HepG2 (cell line): Measurements from ENCODE around the gene KLF6. TPM values are rescaled to one million over a fixed set of nuclear protein-coding genes. Genes with fewer than 3 reads are reported as not detected.

Experiments used
- GLI4 ChIP-seq: sonication (generic); formaldehyde crosslinking; IDR thresholded peaks from 2 replicates; pipeline ENCODE4 v1.5.1; 2020; ENCODE audit warnings: missing genetic modification reagents, mild to moderate bottlenecking, moderate library complexity, borderline replicate concordance
- HHEX ChIP-seq: IDR thresholded peaks from 2 replicates; pipeline ENCODE4 v1.6.1; 2016; ENCODE audit warnings: control low read depth
- HIVEP1 ChIP-seq: sonication (generic); formaldehyde crosslinking; IDR thresholded peaks from 2 replicates; pipeline ENCODE4 v1.4.0; 2020; ENCODE audit warnings: mild to moderate bottlenecking, missing genetic modification reagents
- NPAS2 ChIP-seq: sonication (generic); formaldehyde crosslinking; IDR thresholded peaks from 2 replicates; pipeline ENCODE4 v1.8.0; 2022; ENCODE audit warnings: mild to moderate bottlenecking, missing genetic modification reagents, borderline replicate concordance
- PHF20 ChIP-seq: sonication (generic); formaldehyde crosslinking; IDR thresholded peaks from 2 replicates; pipeline ENCODE4 v1.5.0; 2020; ENCODE audit warnings: mild to moderate bottlenecking, missing genetic modification reagents
- REXO4 ChIP-seq: sonication (generic); formaldehyde crosslinking; IDR thresholded peaks from 2 replicates; pipeline ENCODE4 v1.8.0; 2022; ENCODE audit warnings: missing genetic modification reagents, mild to moderate bottlenecking, borderline replicate concordance
- YEATS4 ChIP-seq: sonication (generic); formaldehyde crosslinking; IDR thresholded peaks from 2 replicates; pipeline ENCODE4 v1.4.0; 2020; ENCODE audit warnings: missing genetic modification reagents, borderline replicate concordance
- ZBTB25 ChIP-seq: IDR thresholded peaks from 2 replicates; pipeline ENCODE4 v1.6.1; 2018; ENCODE audit warnings: missing genetic modification reagents
- ZBTB4 ChIP-seq: sonication (generic); formaldehyde crosslinking; IDR thresholded peaks from 2 replicates; pipeline ENCODE4 v1.4.0; 2020; ENCODE audit warnings: missing genetic modification reagents, mild to moderate bottlenecking, borderline replicate concordance
- ZKSCAN5 ChIP-seq: sonication (generic); formaldehyde crosslinking; IDR thresholded peaks from 2 replicates; pipeline ENCODE4 v1.5.1; 2020; ENCODE audit warnings: mild to moderate bottlenecking, missing genetic modification reagents
- ZMAT5 ChIP-seq: sonication (generic); formaldehyde crosslinking; IDR thresholded peaks from 2 replicates; pipeline ENCODE4 v1.5.0; 2020; ENCODE audit warnings: mild to moderate bottlenecking, low read depth, missing genetic modification reagents, borderline replicate concordance
- ZNF121 ChIP-seq: sonication (generic); formaldehyde crosslinking; IDR thresholded peaks from 2 replicates; pipeline ENCODE4 v1.5.0; 2020; ENCODE audit warnings: mild to moderate bottlenecking, missing genetic modification reagents
- ZNF687 ChIP-seq: sonication (generic); formaldehyde crosslinking; IDR thresholded peaks from 2 replicates; pipeline ENCODE4 v1.5.1; 2020; ENCODE audit warnings: mild to moderate bottlenecking, missing genetic modification reagents, moderate library complexity
- ZNF761 ChIP-seq: sonication (generic); formaldehyde crosslinking; conservative IDR thresholded peaks from 2 replicates; pipeline ENCODE4 v1.4.0; 2020; ENCODE audit warnings: mild to moderate bottlenecking, missing genetic modification reagents
- ZNF777 ChIP-seq: sonication (generic); formaldehyde crosslinking; IDR thresholded peaks from 2 replicates; pipeline ENCODE4 v1.4.0; 2020; ENCODE audit warnings: missing genetic modification reagents
- ZNF800 ChIP-seq: sonication (generic); formaldehyde crosslinking; IDR thresholded peaks from 2 replicates; pipeline ENCODE4 v1.4.0; 2020; ENCODE audit warnings: missing genetic modification reagents
- ZNF878 ChIP-seq: sonication (generic); formaldehyde crosslinking; IDR thresholded peaks from 2 replicates; pipeline ENCODE4 v1.8.1; 2023; ENCODE audit warnings: mild to moderate bottlenecking, missing genetic modification reagents, moderate library complexity
- ZNF883 ChIP-seq: sonication (generic); formaldehyde crosslinking; IDR thresholded peaks from 2 replicates; pipeline ENCODE4 v1.5.1; 2020; ENCODE audit warnings: mild to moderate bottlenecking, missing genetic modification reagents; ENCODE audit errors: not compliant biosample characterization
- polyA plus RNA-seq, 8 experiments: library from polyadenylated mRNA; depleted of rRNA in 3 of 8; stranded (reverse) in 7 of 8; unstranded in 1 of 8; fragments of >200 nt; fragmentation: Illumina TruSeq in 4 of 8; extraction: Trizol in 4 of 8; gene quantifications; 2 replicates each; pipeline versions ENCODE4 v1.2.1 to v1.2.3, GENCODE V29; 2011 to 2016; ENCODE audit warnings: low read depth in 4 of 8, missing spikeins in 1 of 8, mixed read lengths in 1 of 8; ENCODE audit not compliant: insufficient read depth in 1 of 8
- total RNA-seq, 5 experiments: library from RNA; depleted of rRNA; stranded (reverse); fragments of >200 nt; fragmentation: Illumina TruSeq; extraction: Trizol; gene quantifications; 2 replicates each; pipeline ENCODE4 v1.2.3, GENCODE V29; 2016; ENCODE audit warnings: low read depth in 1 of 5

KLF6 gene
- total and polyA plus RNA-seq, 2 of the 13 experiments (the other 11 are each of a cell fraction or from before 2014, with no cell fraction given) = 27.0 to 71.9 TPM

- TF ChIP-seq ZNF687 (CRISPR knock-in tag) (no peak), NPAS2 (CRISPR knock-in tag) (no peak), YEATS4 (CRISPR knock-in tag) (no peak; the same call in 1 of the 2 replicates), HHEX (no peak), ZKSCAN5 (CRISPR knock-in tag) (no peak), ZBTB25 (no peak), HIVEP1 (CRISPR knock-in tag) (no peak), ZNF800 (CRISPR knock-in tag) (0 out of 2 replicates have a peak, but pooled peaks have one; percentile 22), ZNF878 (CRISPR knock-in tag) (0 out of 2 replicates have a peak, but pooled peaks have one; percentile 24), REXO4 (CRISPR knock-in tag) (no peak), ZMAT5 (CRISPR knock-in tag) (no peak), ZNF121 (0 out of 2 replicates have a peak, but pooled peaks have one; percentile 37), ZNF761 (CRISPR knock-in tag) (0 out of 2 replicates have a peak, but pooled peaks have one; percentile 5), ZNF883 (CRISPR knock-in tag) (no peak), GLI4 (CRISPR knock-in tag) (no peak), ZNF777 (CRISPR knock-in tag) (no peak), PHF20 (CRISPR knock-in tag) (no peak), ZBTB4 (CRISPR knock-in tag) (no peak)
Observed at GRCh38 chr10:3764626-3765112, 20.3 kb downstream of the KLF6 start (continued).
